ENCODE results near the gene NCAPG. TPM values are rescaled to one million over a fixed set of nuclear protein-coding genes. Genes with fewer than 3 reads are reported as not detected.

Gene NCAPG
- total RNA-seq, 6 donors from 2014 or later = 1.4 to 2.4 (median 2.1) TPM; not detected in 1

DNA sequence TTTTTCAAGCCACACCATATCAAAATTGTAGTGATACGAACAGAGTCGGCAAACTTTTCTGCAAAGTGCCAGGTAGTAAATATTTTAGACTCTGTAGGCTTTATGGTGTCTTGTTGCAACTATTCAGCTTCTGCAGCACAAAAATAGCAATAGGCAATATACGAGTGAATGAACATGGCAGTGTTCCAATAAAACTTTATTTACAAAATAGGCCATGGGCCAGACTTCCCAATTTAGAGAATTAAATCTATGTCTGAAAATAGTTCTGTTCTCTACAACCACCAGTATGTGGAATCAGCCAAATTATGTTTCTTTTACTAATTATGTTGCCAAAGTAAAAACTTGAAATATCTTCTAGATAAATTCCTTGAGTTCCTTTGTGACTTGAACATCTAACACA, 56.5 kb downstream of the NCAPG start:
- TF ChIP-seq EP300 (IDR thresholded peaks at IDR 0.05) (no peak), POLR2AphosphoS5 (IDR thresholded peaks at IDR 0.05) (no peak), POLR2A (IDR thresholded peaks at IDR 0.05) (no peak)
- TF ChIP-seq, protein P1, sequence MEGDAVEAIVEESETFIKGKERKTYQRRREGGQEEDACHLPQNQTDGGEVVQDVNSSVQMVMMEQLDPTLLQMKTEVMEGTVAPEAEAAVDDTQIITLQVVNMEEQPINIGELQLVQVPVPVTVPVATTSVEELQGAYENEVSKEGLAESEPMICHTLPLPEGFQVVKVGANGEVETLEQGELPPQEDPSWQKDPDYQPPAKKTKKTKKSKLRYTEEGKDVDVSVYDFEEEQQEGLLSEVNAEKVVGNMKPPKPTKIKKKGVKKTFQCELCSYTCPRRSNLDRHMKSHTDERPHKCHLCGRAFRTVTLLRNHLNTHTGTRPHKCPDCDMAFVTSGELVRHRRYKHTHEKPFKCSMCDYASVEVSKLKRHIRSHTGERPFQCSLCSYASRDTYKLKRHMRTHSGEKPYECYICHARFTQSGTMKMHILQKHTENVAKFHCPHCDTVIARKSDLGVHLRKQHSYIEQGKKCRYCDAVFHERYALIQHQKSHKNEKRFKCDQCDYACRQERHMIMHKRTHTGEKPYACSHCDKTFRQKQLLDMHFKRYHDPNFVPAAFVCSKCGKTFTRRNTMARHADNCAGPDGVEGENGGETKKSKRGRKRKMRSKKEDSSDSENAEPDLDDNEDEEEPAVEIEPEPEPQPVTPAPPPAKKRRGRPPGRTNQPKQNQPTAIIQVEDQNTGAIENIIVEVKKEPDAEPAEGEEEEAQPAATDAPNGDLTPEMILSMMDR (IDR thresholded peaks at IDR 0.05) = no peak
- WGBS, 2 donors = 80 to 89% methylated on average over 3 of the region's 3 CpGs
- Histone ChIP-seq H3K27ac (no peak overlapping the region), H3K36me3 (no peaks in the 10 kb centered on the region), H3K4me1 (no peaks in the 10 kb centered on the region), H3K27me3 (no peaks in the 10 kb centered on the region), H3K4me3 (no peak overlapping the region), H3K9me3 (peaks cover 0 to 2% (median under 1%) of the 10 kb centered on the region in 4 donors)
- ATAC-seq (ENCODE audit: low FRiP score in 2 of 2) (no peak), DNase-seq (no peak)

DNA sequence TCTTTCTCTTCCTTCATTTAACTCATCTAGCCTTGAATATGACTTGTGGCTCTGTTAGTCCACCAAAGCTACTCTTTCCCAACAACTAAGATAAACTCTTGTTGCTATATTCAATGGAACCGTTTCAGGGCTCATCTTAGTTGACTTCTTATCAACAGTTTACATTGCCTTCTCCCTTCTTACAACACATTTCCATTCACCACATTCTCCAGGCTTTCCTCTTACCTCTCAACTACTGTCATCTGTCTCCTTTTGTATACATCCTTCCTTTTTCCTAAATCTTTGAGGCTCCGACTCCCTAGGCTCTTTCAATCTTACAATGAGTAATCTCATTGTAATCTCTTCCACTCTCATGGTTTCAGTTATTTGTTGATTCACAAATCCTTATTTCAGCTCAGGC, 58.5 kb downstream of the NCAPG start:
- Histone ChIP-seq H3K9me3 (no peaks in the 10 kb centered on the region), H3K4me1 (no peaks in the 10 kb centered on the region), H3K36me3 (no peaks in the 10 kb centered on the region), H3K27me3 (no peaks in the 10 kb centered on the region), H3K4me3 (no peak overlapping the region), H3K27ac (no peak overlapping the region)
- no peak for DNase-seq
- no peak for ATAC-seq (ENCODE audit: low FRiP score in 2 of 2)
- WGBS, 2 donors = 71 to 72% methylated on average over 2 of the region's 2 CpGs
- no peak for TF ChIP-seq EP300 (IDR thresholded peaks at IDR 0.05)
- no peak for TF ChIP-seq POLR2A (IDR thresholded peaks at IDR 0.05)
- no peak for TF ChIP-seq POLR2AphosphoS5 (IDR thresholded peaks at IDR 0.05)

DNA sequence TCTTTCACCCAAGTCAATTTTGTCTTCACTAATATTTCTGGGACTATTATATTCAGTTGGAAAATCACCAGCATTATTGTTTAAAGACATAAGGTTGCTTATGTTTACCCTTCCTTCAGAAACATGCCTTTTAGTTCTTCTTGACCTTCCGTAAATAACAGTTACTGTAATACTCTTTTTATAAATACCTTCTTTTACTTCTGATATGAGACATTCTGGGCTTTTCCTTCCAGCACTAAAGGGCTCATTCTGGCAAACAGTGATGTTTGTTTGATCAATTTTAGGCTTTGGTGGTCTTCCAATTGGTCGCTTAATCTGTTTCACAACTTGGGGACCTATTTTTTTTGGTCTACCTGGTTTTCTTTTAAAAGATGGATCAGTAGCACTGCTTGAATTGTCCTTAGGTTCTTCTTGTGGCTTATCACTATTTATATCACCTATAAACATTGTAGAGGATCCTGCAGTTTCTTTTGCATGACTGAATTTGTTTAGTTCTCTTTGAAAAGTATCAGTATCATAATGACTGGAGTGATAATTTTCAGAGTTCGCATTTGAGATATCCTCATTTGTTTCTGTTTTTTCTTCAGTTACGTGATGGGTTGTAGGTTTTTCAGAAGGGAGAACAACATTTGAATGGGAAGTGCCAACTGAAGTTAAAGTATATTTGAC, 64.8 kb downstream of the NCAPG start:
- Histone ChIP-seq H3K36me3 (no peaks in the 10 kb centered on the region), H3K27me3 (no peaks in the 10 kb centered on the region), H3K4me3 (no peak overlapping the region), H3K9me3 (no peaks in the 10 kb centered on the region), H3K27ac (no peak overlapping the region), H3K4me1 (no peaks in the 10 kb centered on the region)
- no peak for TF ChIP-seq POLR2AphosphoS5 (IDR thresholded peaks at IDR 0.05)
- TF ChIP-seq EP300 (IDR thresholded peaks at IDR 0.05) = no peak
- TF ChIP-seq, protein P1 (IDR thresholded peaks at IDR 0.05) = no peak
- no peak for TF ChIP-seq POLR2A (IDR thresholded peaks at IDR 0.05)
- WGBS, 2 donors = 90 to 92% methylated on average over 4 of the region's 4 CpGs
- ATAC-seq (ENCODE audit: low FRiP score in 2 of 2) (no peak), DNase-seq (no peak)

DNA sequence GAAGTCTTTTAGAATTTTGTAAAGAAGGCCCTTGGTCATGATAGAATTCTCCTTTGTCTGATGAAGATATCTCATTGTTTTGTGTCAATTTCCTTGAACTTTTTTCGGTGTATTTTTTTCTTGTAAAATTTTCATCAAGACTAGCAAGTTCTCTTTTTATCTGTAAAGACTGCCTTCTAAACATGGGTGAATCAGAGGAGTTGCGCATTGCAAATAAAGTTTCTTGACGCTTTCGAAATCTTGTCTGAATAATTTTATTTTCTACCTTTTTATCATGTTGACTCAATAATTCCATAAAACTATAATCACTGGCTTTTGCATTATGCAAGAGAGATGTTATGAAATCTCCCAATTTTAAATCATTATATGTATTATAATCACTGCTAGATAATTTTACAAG, 66.2 kb downstream of the NCAPG start:
- H3K4me1 ChIP-seq = no peaks in the 10 kb centered on the region
- H3K27me3 ChIP-seq = no peaks in the 10 kb centered on the region
- WGBS, 2 donors = 97 to 99% methylated on average over 4 of the region's 4 CpGs
- H3K27ac ChIP-seq = no peak overlapping the region
- H3K36me3 ChIP-seq = no peaks in the 10 kb centered on the region
- ATAC-seq (ENCODE audit: low FRiP score in 2 of 2) = no peak
- H3K9me3 ChIP-seq = no peaks in the 10 kb centered on the region
- no peak for DNase-seq
- H3K4me3 ChIP-seq = no peak overlapping the region
- TF ChIP-seq POLR2AphosphoS5 (IDR thresholded peaks at IDR 0.05) (no peak), POLR2A (IDR thresholded peaks at IDR 0.05) (no peak), EP300 (IDR thresholded peaks at IDR 0.05) (no peak)
- TF ChIP-seq, protein P1 (IDR thresholded peaks at IDR 0.05) = no peak

DNA sequence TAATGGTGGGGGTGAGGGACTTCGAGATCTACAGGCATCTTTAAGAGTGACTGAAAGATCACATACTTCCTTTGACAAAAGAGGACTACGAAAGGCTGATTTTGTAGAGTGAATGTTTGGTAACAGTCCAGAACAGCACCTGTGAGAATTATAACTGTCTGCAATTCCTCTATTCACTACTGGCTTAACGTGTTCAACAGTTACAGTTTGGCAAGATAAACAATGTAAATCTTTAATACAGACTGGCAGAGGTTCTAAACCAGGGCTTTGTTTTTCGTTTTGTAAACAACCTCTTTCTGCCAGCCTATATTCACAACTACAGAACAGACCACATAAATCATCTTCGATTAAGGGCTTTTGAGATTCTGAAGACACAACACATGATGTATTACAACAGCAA, 66.9 kb downstream of the NCAPG start:
- H3K36me3 ChIP-seq = no peaks in the 10 kb centered on the region
- H3K27me3 ChIP-seq = no peaks in the 10 kb centered on the region
- ATAC-seq (ENCODE audit: low FRiP score in 2 of 2) (no peak), DNase-seq (no peak)
- no peak overlapping the region for H3K4me3 ChIP-seq
- no peaks in the 10 kb centered on the region for H3K4me1 ChIP-seq
- no peaks in the 10 kb centered on the region for H3K9me3 ChIP-seq
- no peak overlapping the region for H3K27ac ChIP-seq
- TF ChIP-seq EP300 (IDR thresholded peaks at IDR 0.05) = no peak
- no peak for TF ChIP-seq POLR2AphosphoS5 (IDR thresholded peaks at IDR 0.05)
- no peak for TF ChIP-seq POLR2A (IDR thresholded peaks at IDR 0.05)
- TF ChIP-seq, protein P1 (IDR thresholded peaks at IDR 0.05) = no peak
- 88 to 89% methylated on average over 5 of the region's 5 CpGs for WGBS, 2 donors

Measured in upper lobe of left lung (tissue), 6 donors.